Transverse colon (tissue), 4 donors: ENCODE data around the gene UBE2O.

Source experiments
- CTCF ChIP-seq, 5 experiments: fragments of 200-600 bp in 3 of 5; fragments of 450-650 bp in 2 of 5; sonication (generic) in 3 of 5; IDR thresholded peaks; 1 replicate in 2 of 5; 2 replicates in 3 of 5; pipeline ENCODE4 v1.5.1; 2016 to 2017; ENCODE audit warnings: antibody characterized with exemption in 5 of 5, inconsistent platforms in 3 of 5, mild to moderate bottlenecking in 2 of 5, moderate library complexity in 1 of 5
- POLR2A ChIP-seq: fragments of 450-650 bp; IDR thresholded peaks from one replicate; pipeline ENCODE4 v1.6.1; 2016; ENCODE audit warnings: antibody characterized with exemption, mild to moderate bottlenecking, moderate library complexity
- POLR2AphosphoS5 ChIP-seq, 3 donors: sonication (generic); formaldehyde crosslinking; IDR thresholded peaks; one replicate each; pipeline ENCODE4 v1.6.1; 2016; ENCODE audit warnings: antibody characterized with exemption in 3 of 3

- TF ChIP-seq POLR2AphosphoS5 (IDR thresholded peaks at IDR 0.05): no peak
- TF ChIP-seq CTCF (IDR thresholded peaks at IDR 0.05): no peak
- no peak for TF ChIP-seq POLR2A
These were observed 6.3 kb downstream of the UBE2O start for GRCh38 chr17:76446449-76447231.
